Right ventricle myocardium superior (tissue), 1 donor: ENCODE results near the gene RAB19. TPM values are rescaled to one million over a fixed set of nuclear protein-coding genes. Genes with fewer than 3 reads are reported as not detected.
"Not testable (repeated sequence)": the region's sequence is repeated elsewhere in the genome, so short reads cannot be mapped to it uniquely, and the experiment has no call there.

Experiments used
- ATAC-seq: fragments of 200-7000 bp; cut with Tn5 transposase; one replicate; pipeline ENCODE4 v1.9.1; 2020; ENCODE audit warnings: mild to moderate bottlenecking; ENCODE audit not compliant: poor library complexity
- DNase-seq: peaks from one replicate; pipeline ENCODE4 v3.0.0-alpha.2; 2020
- intact Hi-C: fragments of 100-400 bp; cut with DNase I; formaldehyde crosslinking; loops from one replicate; pipeline ENCODE4 v1.11.2; 2022
- total RNA-seq: library from RNA; stranded (reverse); fragmentation: NEBNext Ultra II Directional; extraction: Animal tissue kit (Norgen Biotek cat#: 25700); gene quantifications from one replicate; pipeline ENCODE4 v1.2.1, GENCODE V29; 2021
- donor health status: DM: no; HTN: yes; CAD: no; lungs with severe emphysema.

Gene RAB19
- total RNA-seq, 1 donor from 2014 or later: not detected

DNA sequence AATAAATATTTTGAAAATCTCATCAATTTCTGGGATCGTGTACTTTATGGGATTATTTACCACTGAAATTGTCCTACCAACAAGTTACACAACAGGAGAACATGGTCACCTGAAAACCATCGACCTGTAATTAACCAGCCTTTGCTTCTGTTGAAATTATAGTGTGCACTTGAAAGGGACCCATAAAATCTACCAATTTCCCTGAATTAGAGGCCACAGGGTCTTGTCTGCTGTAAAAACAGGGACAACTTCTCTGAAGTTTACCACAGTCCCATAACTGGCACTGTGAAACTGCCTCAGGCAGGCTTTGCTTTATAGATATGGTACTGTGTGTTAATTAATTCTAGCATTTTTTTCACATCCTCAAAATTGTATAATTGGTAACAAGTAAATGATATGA lies 37.7 kb downstream of the RAB19 start:
- DNase-seq: no peak
- intact Hi-C loops: no loop called here
- no peak for ATAC-seq

GRCh38 chr7:140446467-140446866 lies 42.6 kb downstream of the RAB19 start:
- intact Hi-C loops: no loop called here
- no peak for ATAC-seq

DNA sequence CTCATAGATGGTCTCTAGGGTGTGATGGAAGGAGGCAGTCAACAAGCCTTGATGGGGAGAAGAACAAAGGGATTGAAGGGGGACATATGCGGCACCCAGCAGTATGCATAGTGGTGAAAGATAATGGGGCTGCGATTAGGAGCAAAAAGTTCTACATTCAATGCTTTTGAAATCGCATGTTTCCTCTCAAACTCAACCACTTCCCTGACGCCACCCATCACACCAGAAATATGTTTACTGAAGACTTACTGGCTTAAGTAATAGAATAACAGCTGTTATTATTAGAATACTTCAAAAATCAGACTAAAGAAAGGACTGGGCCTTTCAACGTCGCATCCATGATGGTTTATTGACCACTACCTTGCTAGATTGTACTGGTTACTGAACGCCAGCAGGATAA lies 44.0 kb downstream of the RAB19 start:
- DNase-seq (no peak), ATAC-seq (no peak)
- intact Hi-C loops: no loop called here

More at GRCh38 chr7:140446467-140446866, 42.6 kb downstream of the RAB19 start:
- no peak for DNase-seq

DNA sequence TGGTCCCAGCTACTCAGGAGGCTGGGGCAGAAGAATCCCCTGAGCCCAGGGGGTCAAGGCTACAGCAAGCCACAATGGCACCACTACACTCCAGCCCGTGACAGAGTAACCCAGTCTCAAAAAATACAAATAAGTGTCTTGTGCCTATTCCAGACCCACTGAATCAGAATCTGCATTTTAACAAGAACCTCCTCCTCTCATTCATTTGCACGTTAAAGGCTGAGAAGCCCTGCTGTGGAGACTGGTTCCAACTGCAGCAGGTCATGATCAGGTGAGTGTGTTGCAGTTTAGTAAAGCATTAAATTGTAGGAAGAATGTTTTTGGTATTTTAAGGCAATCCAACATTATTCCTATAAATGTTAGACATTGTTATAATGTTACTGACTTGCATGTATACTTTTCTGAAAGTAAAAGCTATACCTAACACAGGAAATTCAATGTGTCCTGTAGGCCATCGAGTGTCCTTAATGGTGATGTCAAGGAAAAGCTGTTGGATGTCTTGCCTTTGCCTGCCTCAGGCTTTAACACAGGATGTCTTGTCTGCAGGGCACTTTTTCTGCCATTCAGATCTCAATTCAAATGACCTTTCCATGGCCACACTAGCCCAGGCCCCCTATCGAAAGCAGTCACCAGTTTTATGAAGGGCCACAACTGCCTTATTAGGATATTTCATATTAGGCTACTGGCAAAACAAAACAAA lies 45.1 kb downstream of the RAB19 start:
- DNase-seq: no peak
- intact Hi-C loops: no loop called here
- ATAC-seq: no peak

DNA sequence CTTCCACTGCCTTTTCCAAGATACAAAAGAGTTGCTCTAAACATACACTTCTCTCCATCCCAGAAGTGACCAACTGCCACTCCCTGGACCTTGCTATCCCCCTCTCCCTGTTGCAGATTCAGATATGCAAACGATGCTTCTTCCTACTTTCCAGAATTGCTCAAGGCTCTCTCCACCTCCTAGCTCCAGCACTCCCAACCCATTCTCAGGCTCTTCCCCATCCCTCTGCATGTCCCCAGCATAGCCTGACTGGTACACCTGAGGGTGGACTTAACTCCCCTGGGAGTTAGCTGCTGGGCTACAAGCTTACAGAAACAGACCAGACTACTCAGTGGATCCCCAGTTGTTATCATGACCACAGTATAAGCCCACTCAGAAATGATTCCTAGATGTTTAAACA lies 47.9 kb downstream of the RAB19 start:
- intact Hi-C loops: no loop called here
- no peak for DNase-seq
- ATAC-seq: no peak

GRCh38 chr7:140453273-140453672 lies 49.4 kb downstream of the RAB19 start:
- intact Hi-C loops: no loop called here
- no peak for DNase-seq
- no peak for ATAC-seq

- intact Hi-C loops, DNase-seq, ATAC-seq: not testable (repeated sequence)
These were observed 50.2 kb downstream of the RAB19 start for GRCh38 chr7:140453785-140454656.

DNA sequence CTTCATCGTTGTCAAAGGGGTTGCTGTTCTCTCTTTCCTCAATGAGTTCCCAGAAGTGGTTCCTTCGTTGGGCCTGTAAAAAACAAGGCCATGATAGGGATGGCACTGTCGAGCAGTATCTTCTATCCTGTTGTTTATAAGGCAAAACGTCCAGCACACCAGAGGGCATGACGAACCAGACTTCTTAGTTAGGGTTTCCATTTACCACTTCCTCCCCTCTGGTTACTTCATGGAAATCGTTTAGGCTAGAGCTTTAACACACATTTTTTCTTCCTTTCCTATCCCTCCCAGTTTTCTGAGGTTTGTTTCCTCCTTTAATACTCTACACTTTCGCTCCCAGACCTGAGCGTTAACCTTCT lies 50.8 kb downstream of the RAB19 start:
- ATAC-seq: no peak
- no peak for DNase-seq
- intact Hi-C loops: no loop called here

- ATAC-seq: no peak
- intact Hi-C loops: no loop called here
- DNase-seq: no peak
These were observed 51.9 kb downstream of the RAB19 start for GRCh38 chr7:140455743-140456142.

GRCh38 chr7:140456551-140457051 lies 52.7 kb downstream of the RAB19 start:
- DNase-seq (no peak), ATAC-seq (no peak)
- intact Hi-C loops: no loop called here

DNA sequence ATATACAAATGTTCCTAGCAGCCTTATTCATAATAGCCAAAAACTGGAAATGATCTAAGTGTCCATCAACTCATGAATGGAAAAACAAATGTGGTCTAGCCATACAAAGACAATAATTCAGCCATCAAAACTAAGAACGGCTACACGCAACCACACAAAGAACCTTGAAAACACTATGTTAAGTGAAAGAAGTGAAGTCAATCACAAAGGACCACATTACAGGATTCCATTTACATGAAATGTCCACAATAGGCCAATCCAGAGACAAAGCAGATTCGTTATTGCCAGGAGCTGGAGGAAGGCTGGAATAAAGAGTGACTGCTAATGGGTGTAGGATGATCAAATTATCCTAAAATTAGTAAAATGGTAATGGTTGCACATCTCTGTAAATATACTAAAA lies 54.3 kb downstream of the RAB19 start:
- intact Hi-C loops: no loop called here
- ATAC-seq (no peak), DNase-seq (no peak)

DNA sequence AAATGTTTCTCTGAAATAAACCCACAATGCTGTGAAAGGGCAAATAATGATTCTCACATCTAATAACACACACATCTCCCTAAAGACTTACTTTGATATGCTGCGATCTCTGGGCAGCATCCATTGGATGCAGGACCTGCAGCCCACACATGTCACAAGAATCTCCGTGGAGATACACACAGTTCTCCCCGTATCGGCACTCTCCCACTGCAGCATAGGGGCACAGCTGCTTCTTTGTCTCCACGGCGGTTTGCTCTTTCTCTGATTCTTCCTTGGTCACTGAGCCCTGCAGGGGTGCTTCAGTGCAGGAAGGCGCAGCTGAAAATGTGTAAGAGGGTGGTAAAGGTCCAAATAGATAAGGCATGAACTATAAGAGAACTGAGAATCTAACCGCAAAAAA lies 55.1 kb downstream of the RAB19 start:
- no peak for DNase-seq
- ATAC-seq: no peak
- intact Hi-C loops: no loop called here

DNA sequence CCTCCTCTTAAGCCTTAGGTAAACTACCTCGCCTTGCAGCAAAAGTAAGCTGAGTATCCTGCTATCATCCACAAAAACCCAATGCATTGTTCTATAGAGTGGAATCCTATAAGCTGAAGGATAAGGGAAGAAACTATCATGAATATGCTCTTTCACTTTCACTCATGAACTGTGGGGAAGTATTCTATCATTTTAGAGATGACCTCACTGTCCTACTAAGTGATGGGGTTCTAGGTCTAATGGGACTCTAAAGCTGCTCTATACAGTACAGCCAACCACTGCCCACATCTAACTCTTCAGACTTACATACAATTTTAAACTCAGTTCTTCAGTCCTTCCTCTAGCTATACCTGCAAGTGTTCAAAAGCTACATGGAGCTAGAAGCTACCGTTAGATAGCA lies 59.3 kb downstream of the RAB19 start:
- intact Hi-C loops: no loop called here
- ATAC-seq: no peak

DNA sequence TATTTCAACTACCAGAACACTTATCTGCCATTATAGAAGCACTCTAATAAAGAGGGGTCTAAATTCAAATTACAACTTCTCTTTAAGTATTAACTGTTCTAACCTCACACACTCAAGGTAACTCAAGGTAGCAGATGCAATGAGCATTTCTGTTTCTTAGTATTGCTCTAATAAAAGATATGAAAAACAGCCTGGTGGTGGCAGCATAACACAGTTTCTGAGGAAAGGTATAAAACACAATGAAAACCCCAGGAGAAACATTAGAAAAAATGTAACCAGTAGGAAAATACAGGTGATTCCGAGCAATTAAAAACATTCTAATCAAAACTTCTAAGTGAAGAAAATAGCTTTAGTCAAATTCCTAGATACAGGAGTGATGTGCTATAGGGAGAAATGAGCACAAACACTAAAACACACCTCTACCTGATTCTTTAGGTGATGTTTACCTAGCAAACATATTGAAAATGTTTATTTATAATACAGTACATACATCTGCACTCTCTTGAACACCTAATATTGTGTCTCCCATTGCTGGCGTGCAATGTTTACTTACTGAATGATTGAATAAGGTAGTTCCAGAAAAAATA lies 72.0 kb downstream of the RAB19 start:
- intact Hi-C loops: loop anchor here (5.0 kb wide), 1 partner anchor 176 kb away; no protein-coding TSS in a partner anchor
- ATAC-seq: no peak
- no peak for DNase-seq

More for the DNA sequence above, 59.3 kb downstream of the RAB19 start:
- DNase-seq: no peak

GRCh38 chr7:140476698-140477261 lies 72.9 kb downstream of the RAB19 start:
- no peak for DNase-seq
- no peak for ATAC-seq
- intact Hi-C loops: loop anchor here (5.0 kb wide), 1 partner anchor 176 kb away; no protein-coding TSS in a partner anchor
